GM06990 (cell line): ENCODE measurements around the gene ADARB2.

ENCODE experiments used
- DNase-seq: peaks from one replicate; pipeline ENCODE4 v3.0.0-alpha.2; 2011; ENCODE audit not compliant: insufficient read length; ENCODE audit errors: extremely low read depth
- H3K27me3 ChIP-seq: replicated peaks from 2 replicates; pipeline ENCODE4 v1.6.0; 2011; ENCODE audit warnings: low read length; ENCODE audit not compliant: control insufficient read depth, insufficient read depth
- H3K36me3 ChIP-seq: 2 replicates; pipeline ENCODE4 v1.5.1; 2011; ENCODE audit warnings: low read length; ENCODE audit not compliant: control insufficient read depth, insufficient read depth
- H3K4me3 ChIP-seq: replicated peaks from 2 replicates; pipeline ENCODE4 v1.5.1; 2011; ENCODE audit warnings: low read depth, mild to moderate bottlenecking, control low read depth, low read length
- TF ChIP-seq, protein P1 (sequence below): IDR thresholded peaks from 2 replicates; pipeline ENCODE4 v1.5.1; 2011; ENCODE audit warnings: low read length, control low read depth, mild to moderate bottlenecking, inconsistent platforms; ENCODE audit not compliant: insufficient read depth, poor library complexity, severe bottlenecking

ADARB2 gene

DNA sequence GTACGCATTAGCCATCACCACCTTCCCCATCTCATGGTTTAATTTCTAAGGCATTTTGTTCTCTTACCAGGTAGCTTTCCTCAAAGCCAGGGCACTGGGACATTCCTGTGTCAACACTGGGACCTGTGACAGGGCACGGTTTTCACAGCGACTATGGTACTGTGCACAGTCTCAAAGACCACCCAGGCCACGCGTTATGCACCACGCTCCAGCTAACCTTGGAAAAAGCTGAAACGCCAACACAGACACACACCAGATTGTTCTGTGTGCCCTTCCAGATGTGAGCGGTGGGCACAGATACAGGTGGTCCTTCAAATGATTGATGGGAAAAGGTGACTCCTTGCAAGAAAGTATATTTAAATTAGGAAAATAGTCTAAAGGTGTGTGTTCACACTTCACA, 343.8 kb downstream of the ADARB2 start:
- H3K36me3 ChIP-seq, result no peaks in the 10 kb centered on the region
- H3K4me3 ChIP-seq, result no peak overlapping the region
- DNase-seq, result no peak
- TF ChIP-seq, protein P1, sequence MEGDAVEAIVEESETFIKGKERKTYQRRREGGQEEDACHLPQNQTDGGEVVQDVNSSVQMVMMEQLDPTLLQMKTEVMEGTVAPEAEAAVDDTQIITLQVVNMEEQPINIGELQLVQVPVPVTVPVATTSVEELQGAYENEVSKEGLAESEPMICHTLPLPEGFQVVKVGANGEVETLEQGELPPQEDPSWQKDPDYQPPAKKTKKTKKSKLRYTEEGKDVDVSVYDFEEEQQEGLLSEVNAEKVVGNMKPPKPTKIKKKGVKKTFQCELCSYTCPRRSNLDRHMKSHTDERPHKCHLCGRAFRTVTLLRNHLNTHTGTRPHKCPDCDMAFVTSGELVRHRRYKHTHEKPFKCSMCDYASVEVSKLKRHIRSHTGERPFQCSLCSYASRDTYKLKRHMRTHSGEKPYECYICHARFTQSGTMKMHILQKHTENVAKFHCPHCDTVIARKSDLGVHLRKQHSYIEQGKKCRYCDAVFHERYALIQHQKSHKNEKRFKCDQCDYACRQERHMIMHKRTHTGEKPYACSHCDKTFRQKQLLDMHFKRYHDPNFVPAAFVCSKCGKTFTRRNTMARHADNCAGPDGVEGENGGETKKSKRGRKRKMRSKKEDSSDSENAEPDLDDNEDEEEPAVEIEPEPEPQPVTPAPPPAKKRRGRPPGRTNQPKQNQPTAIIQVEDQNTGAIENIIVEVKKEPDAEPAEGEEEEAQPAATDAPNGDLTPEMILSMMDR, result no peak
- no peaks in the 10 kb centered on the region for H3K27me3 ChIP-seq

DNA sequence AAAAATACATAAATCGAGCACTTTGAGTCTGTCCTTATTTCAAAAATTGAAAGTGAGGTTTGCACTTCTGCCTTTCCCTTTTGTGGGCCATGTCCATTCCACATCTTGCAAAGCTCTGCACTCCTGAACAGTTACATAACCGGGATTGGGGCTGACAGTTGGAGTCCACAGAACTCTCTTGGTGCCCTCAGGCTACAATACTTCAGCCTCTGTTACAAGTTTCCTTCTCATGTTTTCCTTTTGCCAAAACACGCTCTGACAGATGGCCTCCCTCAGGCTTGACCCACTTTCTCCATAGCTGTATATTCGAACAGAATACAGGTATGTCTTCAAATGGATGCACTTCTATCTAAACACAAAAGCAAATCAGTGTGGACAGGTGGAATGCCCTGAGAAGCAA, 345.2 kb downstream of the ADARB2 start:
- Histone ChIP-seq H3K4me3 (no peak overlapping the region), H3K36me3 (no peaks in the 10 kb centered on the region), H3K27me3 (no peaks in the 10 kb centered on the region)
- TF ChIP-seq, protein P1, result no peak
- DNase-seq, result no peak

DNA sequence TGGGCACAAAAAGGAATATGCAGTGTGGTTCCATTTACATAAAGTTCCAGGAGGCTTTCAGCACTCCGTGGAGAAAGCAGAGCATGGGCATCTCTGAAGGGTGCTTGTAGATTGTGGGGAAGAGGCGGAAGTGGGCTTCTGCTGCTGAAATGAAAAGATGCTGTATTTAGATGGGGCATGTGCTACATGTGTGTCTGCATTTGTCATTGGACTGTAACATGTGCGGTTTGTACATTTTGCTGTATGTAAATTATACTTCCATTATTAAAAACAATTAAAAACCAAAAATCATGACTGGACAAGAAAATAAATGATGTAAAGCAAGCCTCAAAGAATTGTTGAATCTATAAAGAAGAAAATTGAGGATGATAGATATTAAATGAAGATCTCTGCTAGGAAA, 347.1 kb downstream of the ADARB2 start:
- H3K4me3 ChIP-seq, result no peak overlapping the region
- no peak for DNase-seq
- H3K27me3 ChIP-seq, result no peaks in the 10 kb centered on the region
- TF ChIP-seq, protein P1, result no peak
- no peaks in the 10 kb centered on the region for H3K36me3 ChIP-seq

DNA sequence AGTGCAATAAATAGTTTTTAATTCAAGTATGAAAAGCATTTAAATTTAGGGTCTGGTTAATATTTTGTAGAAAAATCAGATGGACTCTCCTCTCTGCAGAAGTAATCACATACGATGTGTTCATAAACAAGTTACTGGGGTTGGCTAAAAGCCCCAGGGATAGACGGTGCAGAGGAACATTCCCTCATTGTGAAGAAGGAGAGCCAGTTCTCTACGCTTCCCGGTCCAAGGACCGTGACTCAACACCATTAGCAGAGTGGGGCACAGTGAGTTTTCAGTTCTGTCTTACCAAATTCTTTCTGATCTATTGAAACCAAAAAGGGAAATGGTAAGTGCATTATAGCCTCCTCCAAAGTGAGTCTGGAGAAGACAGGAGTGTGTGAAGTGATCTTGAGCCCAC, 353.3 kb downstream of the ADARB2 start:
- Histone ChIP-seq H3K36me3 (no peaks in the 10 kb centered on the region), H3K27me3 (no peaks in the 10 kb centered on the region; the same call in 1 of the 2 replicates), H3K4me3 (no peak overlapping the region)
- TF ChIP-seq, protein P1, result no peak
- no peak for DNase-seq

DNA sequence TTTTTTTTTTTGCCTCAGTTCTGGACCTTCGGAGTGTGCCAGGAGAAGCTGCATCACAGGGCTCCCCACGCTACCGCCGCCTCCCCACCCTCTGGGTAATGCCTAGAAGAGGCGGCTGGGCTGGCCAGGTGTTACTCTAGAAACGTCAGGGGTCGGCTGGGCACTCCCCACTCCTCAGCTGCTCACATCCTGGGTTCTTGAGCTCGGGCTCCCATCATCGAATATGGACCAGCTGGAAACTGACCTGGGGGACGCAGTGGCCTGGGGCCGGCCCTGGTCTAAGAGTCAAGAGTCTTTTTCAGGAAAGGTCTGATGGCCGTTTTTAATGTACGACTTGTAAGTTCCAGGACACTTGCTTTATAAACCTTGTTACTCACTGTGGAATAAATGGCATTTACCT, 354.6 kb downstream of the ADARB2 start:
- TF ChIP-seq, protein P1, result no peak
- H3K4me3 ChIP-seq, result no peak overlapping the region
- no peaks in the 10 kb centered on the region for H3K36me3 ChIP-seq
- DNase-seq, result no peak
- no peaks in the 10 kb centered on the region; the same call in 1 of the 2 replicates for H3K27me3 ChIP-seq

DNA sequence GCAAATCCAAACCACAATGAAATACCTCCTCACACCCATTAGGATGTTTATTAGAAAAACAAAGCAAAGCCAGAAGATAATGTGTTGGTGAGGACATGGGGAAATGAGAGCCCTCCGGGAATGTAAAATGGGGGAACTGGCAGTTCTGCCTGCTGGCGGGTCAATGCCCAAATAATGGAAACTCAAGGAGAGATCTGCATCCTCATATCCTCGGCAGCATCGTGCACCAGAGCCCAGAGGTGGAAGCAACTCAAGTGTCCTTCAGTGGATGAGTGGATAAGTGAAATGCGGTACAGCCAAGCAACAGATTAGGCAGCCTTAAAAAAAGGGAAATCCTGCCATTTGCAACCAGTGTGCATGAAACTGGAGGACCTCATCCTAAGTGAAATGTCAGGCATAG, 356.0 kb downstream of the ADARB2 start:
- no peaks in the 10 kb centered on the region; the same call in 1 of the 2 replicates for H3K27me3 ChIP-seq
- H3K4me3 ChIP-seq, result no peak overlapping the region
- no peaks in the 10 kb centered on the region for H3K36me3 ChIP-seq
- DNase-seq, result no peak
- TF ChIP-seq, protein P1, result no peak
